Natural killer cell (primary cell): Measurements from ENCODE around the gene ABCC4. TPM values are rescaled to one million over a fixed set of nuclear protein-coding genes. Genes with fewer than 3 reads are reported as not detected.

ENCODE experiments used
- ATAC-seq, 3 donors: fragments of 150-1000 bp in 2 of 3; fragments of 200-7000 bp in 1 of 3; cut with Tn5 transposase; 1 replicate in 1 of 3; 2 replicates in 2 of 3; pipeline ENCODE4 v1.10.0; 2021; ENCODE audit warnings: mild to moderate bottlenecking in 2 of 3, moderate library complexity in 2 of 3
- DNase-seq, 2 donors: peaks; one replicate each; pipeline versions ENCODE4 v3.0.0 to v3.0.0-alpha.2; 2013 to 2021; ENCODE audit warnings: mixed read lengths in 1 of 2
- H3K27ac ChIP-seq: one replicate; pipeline ENCODE4 v1.5.1; 2013; ENCODE audit warnings: mild to moderate bottlenecking, low read length
- H3K27me3 ChIP-seq: one replicate; pipeline ENCODE4 v1.6.1; 2013; ENCODE audit warnings: low read length; ENCODE audit not compliant: control insufficient read depth, insufficient read depth
- H3K36me3 ChIP-seq: one replicate; pipeline ENCODE4 v1.6.1; 2013; ENCODE audit warnings: low read length; ENCODE audit not compliant: control insufficient read depth, insufficient read depth
- H3K4me1 ChIP-seq: one replicate; pipeline ENCODE4 v1.6.1; 2013; ENCODE audit warnings: low read length; ENCODE audit not compliant: control insufficient read depth, insufficient read depth
- H3K4me3 ChIP-seq: one replicate; pipeline ENCODE4 v1.5.1; 2013; ENCODE audit warnings: low read length
- H3K9me3 ChIP-seq: one replicate; pipeline ENCODE4 v1.6.1; 2013; ENCODE audit warnings: low read length; ENCODE audit not compliant: control insufficient read depth, insufficient read depth
- H3K27ac Mint-ChIP-seq, 2 donors: one replicate each; pipeline ENCODE4 v1.8.0; 2022; ENCODE audit warnings: mild to moderate bottlenecking in 2 of 2, mixed read lengths in 2 of 2, moderate library complexity in 1 of 2
- H3K27me3 Mint-ChIP-seq, 2 donors: one replicate each; pipeline ENCODE4 v1.8.0; 2022; ENCODE audit warnings: low read depth in 2 of 2, mixed read lengths in 2 of 2
- H3K36me3 Mint-ChIP-seq: one replicate; pipeline ENCODE4 v1.8.0; 2022; ENCODE audit warnings: mixed read lengths
- H3K4me1 Mint-ChIP-seq, 2 donors: one replicate each; pipeline ENCODE4 v1.8.0; 2022; ENCODE audit warnings: mixed read lengths in 2 of 2
- H3K4me3 Mint-ChIP-seq: one replicate; pipeline ENCODE4 v1.8.0; 2022; ENCODE audit warnings: mild to moderate bottlenecking, moderate library complexity, mixed read lengths
- H3K9me3 Mint-ChIP-seq, 2 donors: one replicate each; pipeline ENCODE4 v1.8.0; 2022; ENCODE audit warnings: mixed read lengths in 2 of 2
- WGBS: methylation state at CpG from one replicate; pipeline ENCODE4 v1.1.7; 2013; ENCODE audit warnings: missing lambda C conversion rate; ENCODE audit not compliant: insufficient coverage; 5-methylcytosine and 5-hydroxymethylcytosine counted together
- intact Hi-C: fragments of 100-400 bp; cut with micrococcal nuclease; formaldehyde crosslinking; loops from one replicate; pipeline ENCODE4 v1.14.2; 2022
- total RNA-seq, 4 donors: library from RNA; stranded (reverse); fragments of 120-200 nt in 1 of 4; gene quantifications; one replicate each; pipeline versions ENCODE4 v1.2.3 to v1.2.4, GENCODE V29; 2013 to 2022
- TF ChIP-seq, protein P1 (sequence below): fragments of 200-600 bp; IDR thresholded peaks from one replicate; pipeline ENCODE4 v1.8.0; 2022; ENCODE audit warnings: antibody characterized with exemption

The ABCC4 gene
- total RNA-seq, 3 donors from 2014 or later (not counting 1 experiment from before 2014, with no cell fraction given) = 4.8 to 10.3 (median 6.5) TPM

DNA sequence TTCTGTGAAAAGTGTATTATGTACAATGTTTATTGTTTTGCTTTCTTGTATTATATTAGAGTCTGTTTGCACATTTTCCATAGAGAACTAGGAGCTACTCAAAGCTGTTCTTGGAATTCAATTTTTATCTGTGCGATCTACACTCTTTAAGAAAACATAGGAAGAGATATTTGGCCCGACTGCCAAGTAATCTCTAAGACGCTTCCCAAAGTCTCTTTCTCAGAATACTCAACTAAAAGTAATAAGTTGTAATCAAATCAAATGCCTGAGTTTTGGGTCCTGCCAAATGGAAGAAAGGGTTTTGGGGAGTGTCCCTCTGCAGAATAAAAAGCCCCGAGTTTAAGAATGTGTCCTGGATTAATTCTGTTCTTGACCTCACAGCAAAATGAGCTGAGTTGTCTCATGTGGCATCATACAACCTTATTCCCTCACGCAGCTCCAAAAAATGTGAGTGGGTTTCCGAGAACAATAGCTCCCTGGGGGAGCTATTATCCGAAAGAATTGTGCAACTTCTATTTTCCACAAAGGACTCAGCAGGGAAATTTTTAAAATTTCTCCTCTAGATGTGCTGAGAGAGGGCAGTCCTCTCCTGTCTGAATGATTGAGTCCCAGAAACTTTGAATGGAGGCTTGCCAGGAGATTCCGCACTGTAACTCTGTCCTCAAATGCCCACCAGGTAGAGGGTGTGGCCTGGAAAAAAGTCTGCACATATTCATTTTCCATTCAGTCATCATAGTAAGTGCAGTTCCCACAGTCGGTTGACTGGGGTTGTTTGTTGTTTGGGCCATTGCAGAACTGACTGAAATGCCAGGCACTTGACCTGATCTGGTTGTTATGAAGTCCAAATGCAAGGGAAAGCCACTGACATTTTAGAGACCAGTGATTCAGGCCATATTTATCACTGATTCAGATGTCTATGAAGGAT, 309.0 kb downstream of the ABCC4 start:
- WGBS = 82% methylated on average over 7 of the region's 9 CpGs
- no peak overlapping the region for H3K27ac Mint-ChIP-seq
- ATAC-seq = no peak

DNA sequence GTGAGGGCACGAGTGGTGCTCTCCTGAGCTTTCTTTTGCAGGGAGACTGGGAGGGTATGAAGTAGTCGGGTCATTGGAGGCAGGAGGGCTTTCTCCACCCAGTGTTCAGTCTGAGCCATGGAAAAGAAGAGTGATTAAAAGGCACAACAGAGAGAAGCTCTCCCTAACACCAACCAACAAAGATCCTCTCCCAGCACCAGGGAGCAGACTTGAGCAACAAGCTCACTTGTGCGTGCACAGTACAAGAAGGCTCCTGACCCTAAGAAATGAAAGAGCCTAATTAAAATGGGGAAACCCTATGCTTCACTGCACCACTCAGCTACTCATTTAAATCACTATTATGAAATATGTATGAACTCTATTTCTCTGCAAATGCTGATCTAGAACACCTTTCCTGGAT, 312.6 kb downstream of the ABCC4 start:
- DNase-seq = no peak
- 86% methylated on average over 3 of the region's 3 CpGs for WGBS
- H3K36me3 ChIP-seq = no peaks in the 10 kb centered on the region
- Mint-ChIP-seq H3K36me3 (no peaks in the 10 kb centered on the region), H3K27me3 (peaks cover 0 to 6% of the 10 kb centered on the region in 2 donors), H3K27ac (no peak overlapping the region), H3K9me3 (no peaks in the 10 kb centered on the region), H3K4me1 (no peaks in the 10 kb centered on the region), H3K4me3 (no peak overlapping the region)
- H3K27ac ChIP-seq = no peak overlapping the region
- no peak for ATAC-seq
- H3K4me3 ChIP-seq = no peak overlapping the region
- H3K4me1 ChIP-seq = no peaks in the 10 kb centered on the region
- H3K27me3 ChIP-seq = no peaks in the 10 kb centered on the region
- H3K9me3 ChIP-seq = no peaks in the 10 kb centered on the region
- intact Hi-C loops = no loop called here
- TF ChIP-seq, protein P1, sequence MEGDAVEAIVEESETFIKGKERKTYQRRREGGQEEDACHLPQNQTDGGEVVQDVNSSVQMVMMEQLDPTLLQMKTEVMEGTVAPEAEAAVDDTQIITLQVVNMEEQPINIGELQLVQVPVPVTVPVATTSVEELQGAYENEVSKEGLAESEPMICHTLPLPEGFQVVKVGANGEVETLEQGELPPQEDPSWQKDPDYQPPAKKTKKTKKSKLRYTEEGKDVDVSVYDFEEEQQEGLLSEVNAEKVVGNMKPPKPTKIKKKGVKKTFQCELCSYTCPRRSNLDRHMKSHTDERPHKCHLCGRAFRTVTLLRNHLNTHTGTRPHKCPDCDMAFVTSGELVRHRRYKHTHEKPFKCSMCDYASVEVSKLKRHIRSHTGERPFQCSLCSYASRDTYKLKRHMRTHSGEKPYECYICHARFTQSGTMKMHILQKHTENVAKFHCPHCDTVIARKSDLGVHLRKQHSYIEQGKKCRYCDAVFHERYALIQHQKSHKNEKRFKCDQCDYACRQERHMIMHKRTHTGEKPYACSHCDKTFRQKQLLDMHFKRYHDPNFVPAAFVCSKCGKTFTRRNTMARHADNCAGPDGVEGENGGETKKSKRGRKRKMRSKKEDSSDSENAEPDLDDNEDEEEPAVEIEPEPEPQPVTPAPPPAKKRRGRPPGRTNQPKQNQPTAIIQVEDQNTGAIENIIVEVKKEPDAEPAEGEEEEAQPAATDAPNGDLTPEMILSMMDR = no peak

More for the DNA sequence above, 309.0 kb downstream of the ABCC4 start:
- H3K27ac ChIP-seq = no peak overlapping the region
- H3K36me3 Mint-ChIP-seq = no peaks in the 10 kb centered on the region
- no peak overlapping the region for H3K4me3 Mint-ChIP-seq
- intact Hi-C loops = no loop called here
- H3K4me1 Mint-ChIP-seq = no peaks in the 10 kb centered on the region
- H3K4me1 ChIP-seq = no peaks in the 10 kb centered on the region
- H3K27me3 ChIP-seq = no peaks in the 10 kb centered on the region
- H3K27me3 Mint-ChIP-seq = peaks cover 4 to 6% of the 10 kb centered on the region in 2 donors
- H3K9me3 ChIP-seq = no peaks in the 10 kb centered on the region
- no peaks in the 10 kb centered on the region for H3K36me3 ChIP-seq
- H3K4me3 ChIP-seq = no peak overlapping the region
- DNase-seq = no peak
- TF ChIP-seq, protein P1 = no peak
- H3K9me3 Mint-ChIP-seq = no peaks in the 10 kb centered on the region

DNA sequence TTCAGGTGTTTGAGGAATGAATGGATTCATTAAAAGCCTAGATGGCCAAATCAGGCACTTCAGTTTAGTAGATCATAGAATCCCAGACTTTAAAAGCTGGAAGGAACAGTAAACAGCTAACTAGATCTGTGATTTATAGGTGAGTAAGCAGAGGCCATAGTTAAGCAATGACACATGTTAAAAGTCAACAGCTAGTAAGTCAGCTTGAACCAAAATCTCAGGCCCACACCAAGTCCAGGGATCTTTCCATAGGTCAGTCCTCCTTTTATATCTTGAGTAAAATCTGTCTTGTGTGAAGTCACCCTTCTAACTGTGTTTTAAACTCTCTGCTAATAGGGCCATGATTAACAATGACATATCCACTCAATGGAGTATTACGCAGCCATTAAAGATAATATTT, 313.4 kb downstream of the ABCC4 start:
- ATAC-seq (no peak), DNase-seq (no peak)
- H3K36me3 ChIP-seq = no peaks in the 10 kb centered on the region
- TF ChIP-seq, protein P1 = no peak
- H3K36me3 Mint-ChIP-seq = no peaks in the 10 kb centered on the region
- WGBS = no CpG with 5 or more reads among the region's 1 CpG
- intact Hi-C loops = no loop called here
- no peak overlapping the region for H3K4me3 ChIP-seq
- no peaks in the 10 kb centered on the region for H3K27me3 ChIP-seq
- H3K27me3 Mint-ChIP-seq = peaks cover 0 to 6% of the 10 kb centered on the region in 2 donors
- no peaks in the 10 kb centered on the region for H3K4me1 Mint-ChIP-seq
- H3K27ac Mint-ChIP-seq = no peak overlapping the region
- no peak overlapping the region for H3K27ac ChIP-seq
- H3K4me3 Mint-ChIP-seq = no peak overlapping the region
- no peaks in the 10 kb centered on the region for H3K9me3 ChIP-seq
- H3K4me1 ChIP-seq = no peaks in the 10 kb centered on the region
- no peaks in the 10 kb centered on the region for H3K9me3 Mint-ChIP-seq
